ENCODE results near the gene XIRP2. TPM values are rescaled to one million over a fixed set of nuclear protein-coding genes. Genes with fewer than 3 reads are reported as not detected.

Gene XIRP2
- total and polyA plus RNA-seq, 2 of the 13 experiments (the other 11 are each of a cell fraction or from before 2014, with no cell fraction given) = 0.04 to 0.05 TPM

DNA sequence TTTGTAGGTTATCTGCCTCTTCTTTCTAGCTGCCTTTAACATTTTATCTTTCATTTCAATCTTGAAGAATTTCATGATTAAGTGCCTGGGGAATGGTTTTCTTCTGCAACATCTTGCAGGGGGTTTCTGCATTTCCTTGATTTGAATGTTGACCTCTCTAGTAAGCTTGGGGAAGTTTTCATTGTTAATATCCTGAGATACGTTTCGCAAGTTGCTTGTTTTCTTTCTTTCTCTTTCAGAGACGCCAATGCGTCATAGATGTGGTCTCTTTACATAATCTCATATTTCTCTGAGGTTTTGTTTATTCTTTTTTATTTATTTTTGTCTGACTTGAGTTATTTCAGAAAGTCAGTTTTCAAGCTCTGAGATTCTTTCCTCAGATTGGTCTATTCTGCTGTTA, 225.7 kb downstream of the XIRP2 start:
- DNase-seq (ENCODE audit: low spot score) = no peak
- ChIA-PET CTCF (ENCODE audit: low intra/inter-chr PET ratio, low total read pairs) (no interaction called here), POLR2A (no interaction called here)
- ATAC-seq = no peak
- Histone ChIP-seq H3K9me3 (ENCODE audit: low read length) (no peaks in the 10 kb centered on the region), H3K4me3 (replicated peaks in 1 of 3; ENCODE audit: insufficient read depth in 1 of 3, low read depth in 2 of 3, low read length in 3 of 3) (no peak overlapping the region), H3K9ac (ENCODE audit: insufficient read depth, low read depth, low read length) (no peak overlapping the region), H3K4me1 (ENCODE audit: insufficient read depth, low read length) (no peaks in the 10 kb centered on the region), H3K79me2 (ENCODE audit: insufficient read depth, low read length) (no peaks in the 10 kb centered on the region), H3K27ac (ENCODE audit: extremely low read length, insufficient read depth, low read length) (no peak overlapping the region), H4K20me1 (ENCODE audit: insufficient read depth, low read length) (no peaks in the 10 kb centered on the region), H2AFZ (ENCODE audit: low read length) (no peak overlapping the region), H3K4me2 (ENCODE audit: low read depth, low read length) (0 out of 2 replicates have a peak overlapping the region, but pooled peaks have one; percentile 1), H3K36me3 (replicated peaks in 1 of 2; ENCODE audit: control insufficient read depth in 1 of 2, insufficient read depth in 2 of 2, low read length in 2 of 2) (no peaks in the 10 kb centered on the region), H3K27me3 (ENCODE audit: control insufficient read depth in 1 of 2, insufficient read depth in 2 of 2, low read length in 2 of 2) (no peaks in the 10 kb centered on the region)
- FAIRE-seq = no peak
- in situ Hi-C loops (cut with HindIII; ENCODE audit: extremely low pct_ligation_motif_present, low pct_unique_long_range_greater_than_20kb) = no loop called here
- TF ChIP-seq ZSCAN31 (CRISPR knock-in tag; IDR thresholded peaks at IDR 0.05; ENCODE audit: low read depth) (no peak), ZNF501 (CRISPR knock-in tag; IDR thresholded peaks at IDR 0.05) (no peak), ZNF329 (CRISPR knock-in tag; IDR thresholded peaks at IDR 0.05; ENCODE audit: low read depth) (no peak), HHEX (CRISPR knock-in tag; IDR thresholded peaks at IDR 0.05) (no peak), SOX13 (IDR thresholded peaks at IDR 0.05) (no peak), SOX13 (CRISPR knock-in tag; conservative IDR thresholded peaks at IDR 0.05 in 1 of 2, IDR thresholded peaks at IDR 0.05 in 1 of 2) (peak in 1 of 2 experiments; percentile 33; a peak in 1 of 4 replicates), RFXANK (CRISPR knock-in tag; IDR thresholded peaks at IDR 0.05) (no peak), RBFOX2 (IDR thresholded peaks at IDR 0.05; ENCODE audit: low read depth, low read length) (no peak), ZNF615 (CRISPR knock-in tag; IDR thresholded peaks at IDR 0.05; ENCODE audit: borderline replicate concordance) (no peak)
- TF ChIP-seq, protein P1, sequence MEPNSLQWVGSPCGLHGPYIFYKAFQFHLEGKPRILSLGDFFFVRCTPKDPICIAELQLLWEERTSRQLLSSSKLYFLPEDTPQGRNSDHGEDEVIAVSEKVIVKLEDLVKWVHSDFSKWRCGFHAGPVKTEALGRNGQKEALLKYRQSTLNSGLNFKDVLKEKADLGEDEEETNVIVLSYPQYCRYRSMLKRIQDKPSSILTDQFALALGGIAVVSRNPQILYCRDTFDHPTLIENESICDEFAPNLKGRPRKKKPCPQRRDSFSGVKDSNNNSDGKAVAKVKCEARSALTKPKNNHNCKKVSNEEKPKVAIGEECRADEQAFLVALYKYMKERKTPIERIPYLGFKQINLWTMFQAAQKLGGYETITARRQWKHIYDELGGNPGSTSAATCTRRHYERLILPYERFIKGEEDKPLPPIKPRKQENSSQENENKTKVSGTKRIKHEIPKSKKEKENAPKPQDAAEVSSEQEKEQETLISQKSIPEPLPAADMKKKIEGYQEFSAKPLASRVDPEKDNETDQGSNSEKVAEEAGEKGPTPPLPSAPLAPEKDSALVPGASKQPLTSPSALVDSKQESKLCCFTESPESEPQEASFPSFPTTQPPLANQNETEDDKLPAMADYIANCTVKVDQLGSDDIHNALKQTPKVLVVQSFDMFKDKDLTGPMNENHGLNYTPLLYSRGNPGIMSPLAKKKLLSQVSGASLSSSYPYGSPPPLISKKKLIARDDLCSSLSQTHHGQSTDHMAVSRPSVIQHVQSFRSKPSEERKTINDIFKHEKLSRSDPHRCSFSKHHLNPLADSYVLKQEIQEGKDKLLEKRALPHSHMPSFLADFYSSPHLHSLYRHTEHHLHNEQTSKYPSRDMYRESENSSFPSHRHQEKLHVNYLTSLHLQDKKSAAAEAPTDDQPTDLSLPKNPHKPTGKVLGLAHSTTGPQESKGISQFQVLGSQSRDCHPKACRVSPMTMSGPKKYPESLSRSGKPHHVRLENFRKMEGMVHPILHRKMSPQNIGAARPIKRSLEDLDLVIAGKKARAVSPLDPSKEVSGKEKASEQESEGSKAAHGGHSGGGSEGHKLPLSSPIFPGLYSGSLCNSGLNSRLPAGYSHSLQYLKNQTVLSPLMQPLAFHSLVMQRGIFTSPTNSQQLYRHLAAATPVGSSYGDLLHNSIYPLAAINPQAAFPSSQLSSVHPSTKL (CRISPR knock-in tag; IDR thresholded peaks at IDR 0.05) = peak; percentile 47; the same call in 1 of the 2 replicates
- 20% methylated on average over 4 of the region's 4 CpGs for WGBS (ENCODE audit: low lambda C conversion rate)
- intact Hi-C loops (cut with micrococcal nuclease; ENCODE audit: unreplicated experiment) = no loop called here
- BruUV-seq (replicated peaks) = no TSS peak
